PC-3 (cell line): ENCODE results near the gene ZW10.
"Not testable (repeated sequence)": the region's sequence is repeated elsewhere in the genome, so short reads cannot be mapped to it uniquely, and the experiment has no call there.

Experiments
- EZH2 ChIP-seq: fragments of 300-600 bp; sonication (generic); IDR thresholded peaks from one replicate; pipeline ENCODE4 v1.6.1; 2017; ENCODE audit warnings: antibody characterized with exemption, mild to moderate bottlenecking, low read length; ENCODE audit not compliant: unreplicated experiment
- TF ChIP-seq, protein P1 (sequence below): fragments of 300-600 bp; sonication (generic); conservative IDR thresholded peaks from 2 replicates; pipeline ENCODE4 v1.5.1; 2017; ENCODE audit warnings: antibody characterized with exemption, low read depth, mild to moderate bottlenecking, low read length

- TF ChIP-seq, protein P1, sequence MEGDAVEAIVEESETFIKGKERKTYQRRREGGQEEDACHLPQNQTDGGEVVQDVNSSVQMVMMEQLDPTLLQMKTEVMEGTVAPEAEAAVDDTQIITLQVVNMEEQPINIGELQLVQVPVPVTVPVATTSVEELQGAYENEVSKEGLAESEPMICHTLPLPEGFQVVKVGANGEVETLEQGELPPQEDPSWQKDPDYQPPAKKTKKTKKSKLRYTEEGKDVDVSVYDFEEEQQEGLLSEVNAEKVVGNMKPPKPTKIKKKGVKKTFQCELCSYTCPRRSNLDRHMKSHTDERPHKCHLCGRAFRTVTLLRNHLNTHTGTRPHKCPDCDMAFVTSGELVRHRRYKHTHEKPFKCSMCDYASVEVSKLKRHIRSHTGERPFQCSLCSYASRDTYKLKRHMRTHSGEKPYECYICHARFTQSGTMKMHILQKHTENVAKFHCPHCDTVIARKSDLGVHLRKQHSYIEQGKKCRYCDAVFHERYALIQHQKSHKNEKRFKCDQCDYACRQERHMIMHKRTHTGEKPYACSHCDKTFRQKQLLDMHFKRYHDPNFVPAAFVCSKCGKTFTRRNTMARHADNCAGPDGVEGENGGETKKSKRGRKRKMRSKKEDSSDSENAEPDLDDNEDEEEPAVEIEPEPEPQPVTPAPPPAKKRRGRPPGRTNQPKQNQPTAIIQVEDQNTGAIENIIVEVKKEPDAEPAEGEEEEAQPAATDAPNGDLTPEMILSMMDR = not testable (repeated sequence)
- TF ChIP-seq EZH2 = not testable (repeated sequence)
Measured at GRCh38 chr11:113789016-113789415, 15.5 kb upstream of the ZW10 start.
